KG1 (cell line): Measurements from ENCODE around the gene BMP10.

Source experiments
- DNase-seq: peaks from one replicate; lab custom pipeline; 2025; lab: John Stamatoyannopoulos, UW

The BMP10 gene

DNA sequence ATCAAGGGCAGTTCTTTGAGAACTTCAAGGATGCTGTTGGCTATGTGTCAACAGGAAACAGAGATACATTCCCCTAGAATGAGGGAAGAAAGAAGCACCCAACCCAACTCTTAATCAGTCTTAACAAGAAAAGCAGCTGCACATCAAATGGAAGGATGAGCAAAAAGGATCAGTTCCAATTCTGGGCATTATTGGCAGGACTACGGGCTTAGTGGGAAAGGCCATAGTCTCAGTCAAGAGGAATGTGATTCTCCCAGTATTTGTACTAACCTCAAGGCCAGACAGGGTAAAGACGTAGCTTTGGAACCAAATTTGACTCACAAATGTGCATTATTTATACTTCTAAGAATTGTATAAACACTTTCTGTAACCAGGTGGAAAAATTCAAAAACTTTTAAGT, 18.2 kb downstream of the BMP10 start:
- no peak for DNase-seq

DNA sequence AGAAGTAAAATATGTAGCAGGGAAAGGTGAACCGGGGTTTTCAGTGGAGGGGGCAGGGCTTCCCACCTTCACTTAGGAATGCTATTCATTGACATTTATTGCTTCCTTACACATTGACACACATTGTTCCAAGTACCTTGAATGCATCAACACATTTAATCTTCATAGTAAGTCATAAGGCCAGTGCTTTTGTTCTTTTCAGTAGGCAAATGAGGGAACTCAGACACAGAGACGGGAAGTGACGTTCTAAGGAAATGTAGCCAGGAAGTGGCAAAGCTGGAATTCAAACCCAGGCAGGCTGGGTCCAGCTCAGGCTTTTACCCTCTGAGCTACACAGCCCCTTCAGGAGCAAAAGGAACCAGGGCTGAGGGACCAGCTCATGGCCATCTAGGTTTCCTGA, 20.7 kb downstream of the BMP10 start:
- no peak for DNase-seq

DNA sequence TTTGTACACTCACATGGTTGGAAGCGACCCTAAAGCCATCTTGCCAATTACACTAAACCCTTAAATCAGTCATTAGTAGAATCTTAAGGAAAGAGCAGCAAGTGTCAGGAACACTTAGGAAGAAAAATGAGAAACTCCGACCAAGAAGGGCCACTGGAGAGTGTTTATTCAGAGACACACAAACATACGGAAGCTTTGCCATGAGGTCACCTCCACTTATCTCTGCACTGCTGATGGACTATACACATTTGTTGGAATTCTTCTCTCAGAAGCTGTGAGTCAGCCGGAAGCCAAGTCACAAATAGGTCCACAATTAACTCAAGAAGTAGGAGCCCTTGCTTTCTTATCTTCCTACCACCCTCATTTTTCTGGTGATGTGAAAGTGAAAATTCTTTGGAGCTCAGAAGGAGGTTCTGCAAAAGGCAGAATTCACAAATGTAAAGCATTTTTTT, 21.6 kb downstream of the BMP10 start:
- no peak for DNase-seq

DNA sequence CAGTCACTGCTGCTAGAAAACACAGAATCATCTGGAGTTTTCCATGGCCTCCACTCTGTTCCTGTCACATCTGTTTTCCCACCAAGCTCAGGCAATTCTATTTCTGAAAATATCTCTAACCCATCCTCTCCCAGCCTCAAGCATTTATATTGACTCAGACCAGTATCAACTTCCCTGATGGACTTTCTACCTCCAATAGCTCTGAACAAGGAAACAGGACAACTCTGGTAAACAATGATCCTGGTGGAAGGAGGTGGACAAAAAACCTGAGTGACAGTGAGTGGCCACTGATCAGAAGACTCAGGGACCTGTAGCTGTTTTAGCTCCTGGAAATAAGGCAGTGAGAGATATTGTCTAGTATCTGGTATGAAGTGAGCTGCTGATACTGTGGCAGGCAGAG, 23.4 kb downstream of the BMP10 start:
- DNase-seq: no peak

DNA sequence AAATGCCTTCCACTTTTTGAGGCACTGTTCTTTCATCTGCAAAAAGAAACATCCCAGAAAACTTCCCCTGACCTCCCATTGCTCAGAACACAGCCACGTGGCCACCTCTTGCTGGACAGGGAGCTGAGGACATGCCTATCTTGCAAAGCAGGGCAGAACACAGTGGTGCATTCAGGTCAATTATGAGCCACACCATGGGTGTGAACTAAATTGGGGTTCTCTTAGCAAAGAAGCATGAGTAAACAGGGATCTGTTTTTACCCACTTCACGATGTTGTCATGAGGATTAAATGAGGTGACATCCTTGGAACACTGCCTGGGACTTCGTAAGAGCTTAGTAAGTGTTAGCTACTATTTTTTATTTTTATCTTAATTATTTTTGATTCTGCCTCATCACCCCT, 25.1 kb downstream of the BMP10 start:
- DNase-seq: no peak

DNA sequence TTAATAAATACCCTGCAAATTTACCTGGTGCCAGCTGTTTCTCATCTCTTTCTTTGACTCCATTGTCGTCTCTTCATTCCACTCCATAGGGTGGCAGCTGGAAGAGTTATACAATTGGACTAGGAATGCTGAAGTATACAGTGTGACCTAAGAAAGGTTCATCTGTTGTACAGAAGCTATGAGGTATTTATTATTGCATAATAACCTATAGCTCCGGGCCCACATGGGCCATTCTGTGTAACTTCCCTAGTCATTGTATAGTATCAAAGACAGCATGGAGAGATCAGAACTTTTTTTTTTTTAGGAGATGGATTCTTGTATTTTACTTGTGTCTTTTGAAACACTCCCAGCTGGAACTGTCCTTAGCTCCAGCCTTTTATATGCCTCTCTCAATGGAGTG, 26.2 kb downstream of the BMP10 start:
- DNase-seq: no peak

DNA sequence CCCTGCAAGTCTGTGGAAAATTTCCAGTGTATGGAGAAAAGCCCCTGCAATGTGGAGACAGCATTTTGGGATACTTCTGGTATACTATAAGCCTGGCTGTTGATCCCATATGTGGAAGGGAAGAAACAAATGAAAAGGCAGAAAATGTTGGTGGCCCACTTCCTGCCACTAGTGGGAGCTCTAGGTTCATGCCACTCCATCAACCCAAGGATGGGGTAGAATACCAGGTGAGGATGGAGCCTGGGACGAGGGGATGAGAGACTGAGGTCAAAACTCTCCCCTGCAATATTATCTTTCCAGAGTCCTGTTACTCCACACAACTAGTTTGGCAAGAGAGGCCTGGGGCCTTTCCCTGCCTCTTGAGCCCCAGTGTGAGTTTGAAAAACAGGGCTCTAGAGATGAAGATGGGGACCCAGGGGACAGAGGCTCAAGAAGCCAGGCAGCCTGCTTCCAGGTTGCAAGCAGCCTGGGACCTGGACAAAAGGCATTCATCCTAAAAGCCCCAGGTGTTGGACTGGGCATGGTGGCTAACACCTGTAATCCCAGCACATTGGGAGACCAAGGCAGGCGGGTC, 31.9 kb downstream of the BMP10 start:
- DNase-seq: no peak

DNA sequence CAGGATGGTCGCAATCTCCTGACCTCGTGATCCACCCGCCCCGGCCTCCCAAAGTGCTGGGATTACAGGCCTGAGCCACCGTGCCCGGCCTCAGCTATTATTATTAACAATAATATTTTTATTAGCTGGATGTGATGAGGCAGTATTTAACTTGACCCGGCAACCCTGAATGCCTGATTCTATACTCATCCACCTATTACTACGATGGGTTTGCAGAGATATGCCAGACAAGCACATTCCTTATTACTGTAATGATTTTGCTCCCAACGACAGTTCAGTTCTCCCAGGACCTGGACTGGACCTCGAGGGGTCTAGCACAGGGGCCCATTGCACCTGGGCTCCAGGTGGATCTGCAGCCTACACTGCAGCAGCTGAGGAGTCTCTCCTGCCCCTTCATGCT, 32.6 kb downstream of the BMP10 start:
- no peak for DNase-seq

DNA sequence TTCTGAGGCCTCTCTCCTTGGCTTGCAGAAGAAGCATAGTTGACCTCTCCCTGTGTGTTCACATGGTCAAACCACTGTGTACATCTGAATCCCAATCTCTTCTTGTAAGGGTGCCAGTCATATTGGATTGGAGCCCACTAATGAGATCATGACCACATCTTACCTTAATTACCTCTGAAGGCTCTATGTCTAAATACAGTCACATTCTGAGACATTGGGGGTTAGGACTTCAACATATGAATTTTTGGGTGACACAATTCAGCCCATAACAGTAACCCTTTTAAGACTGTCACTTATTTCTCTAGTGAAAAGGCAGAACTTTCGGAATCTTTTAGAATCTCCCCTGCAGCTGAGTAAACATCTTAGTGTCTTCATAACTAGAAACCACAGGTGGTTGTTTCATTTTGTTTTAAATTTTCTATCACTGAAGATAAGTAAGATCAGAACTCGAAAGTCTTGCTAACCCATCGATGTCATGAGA, 33.3 kb downstream of the BMP10 start:
- no peak for DNase-seq

DNA sequence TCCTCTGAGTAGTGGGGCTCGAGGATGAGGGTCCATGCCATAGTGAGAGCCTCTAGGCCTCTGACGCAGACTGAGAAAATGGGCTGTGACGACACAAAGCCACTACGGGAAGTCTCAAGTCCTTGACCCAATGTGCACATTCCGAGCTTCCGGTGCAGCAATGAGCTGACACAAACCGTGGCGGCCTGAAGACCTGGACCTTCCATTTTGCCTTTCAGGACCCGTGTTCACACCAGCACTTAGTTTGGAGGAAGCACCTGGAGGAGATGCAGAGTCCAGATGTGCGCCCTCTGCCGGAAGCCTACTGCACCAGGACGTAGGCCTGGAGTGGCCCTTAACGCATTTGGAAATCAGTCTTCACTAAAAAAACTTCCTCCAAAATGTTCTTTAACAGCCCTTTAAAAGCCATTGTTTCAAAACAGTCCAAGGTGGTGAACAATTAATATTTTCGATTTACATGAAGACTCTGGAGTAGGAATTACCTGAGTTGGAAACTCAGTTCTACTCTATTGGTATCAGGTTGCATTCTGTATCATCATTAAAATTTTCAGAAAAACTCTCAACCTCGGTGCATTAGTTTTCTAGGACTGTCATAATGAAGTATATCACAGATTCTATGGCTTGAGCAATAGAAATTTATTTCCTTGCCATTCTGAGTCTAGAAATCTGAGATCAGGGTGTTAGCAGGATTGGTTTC, 33.9 kb downstream of the BMP10 start:
- DNase-seq: peak; percentile 49

DNA sequence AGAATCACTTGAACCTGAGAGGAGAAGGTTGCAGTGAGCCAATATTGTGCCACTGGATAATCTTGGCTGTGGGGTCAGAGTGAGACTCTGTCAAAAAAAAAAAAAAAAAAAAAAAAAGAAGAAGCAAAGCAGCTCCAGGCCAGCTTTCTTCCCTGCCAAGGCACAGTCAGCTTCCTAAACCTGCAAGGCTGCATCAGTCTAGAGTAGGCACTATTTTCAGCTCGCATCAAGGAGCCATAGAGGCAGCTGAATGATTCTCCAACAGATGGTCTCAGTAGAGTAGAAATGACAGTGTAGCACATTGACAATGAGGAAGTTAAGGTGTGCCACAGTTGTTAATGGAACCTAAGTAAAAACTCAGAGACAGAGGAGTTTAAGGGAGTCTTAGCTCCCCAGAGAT, 35.6 kb downstream of the BMP10 start:
- no peak for DNase-seq

DNA sequence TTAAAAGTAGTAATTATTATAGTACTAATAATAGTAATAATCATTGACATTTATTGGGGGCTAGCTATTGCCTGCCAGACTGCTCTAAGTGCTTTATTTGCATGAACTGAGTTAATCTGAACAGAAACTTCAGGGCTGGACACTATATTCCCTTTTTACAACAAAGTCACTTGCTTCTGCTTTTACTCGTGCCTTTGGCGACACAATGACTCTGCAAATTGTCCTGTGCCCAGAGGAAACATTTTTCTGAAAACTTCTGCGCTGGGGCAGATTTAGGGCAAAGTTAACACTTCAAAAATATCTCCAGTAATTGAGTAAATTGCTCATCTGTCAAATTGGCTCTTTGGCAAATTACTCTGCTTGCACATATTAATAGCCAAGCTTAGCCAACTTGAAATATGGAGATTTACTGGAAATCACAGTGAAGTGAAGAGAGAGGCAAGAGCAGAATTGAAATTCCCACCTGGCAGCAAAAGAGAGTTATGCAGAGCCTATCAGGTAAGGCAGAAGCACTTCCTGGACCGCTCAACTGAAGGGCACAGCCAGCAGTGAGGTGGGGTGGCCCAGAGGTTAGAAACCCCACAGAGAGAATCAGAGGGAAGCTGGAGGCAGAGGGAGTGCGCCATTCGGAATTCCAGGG, 36.3 kb downstream of the BMP10 start:
- DNase-seq: no peak

DNA sequence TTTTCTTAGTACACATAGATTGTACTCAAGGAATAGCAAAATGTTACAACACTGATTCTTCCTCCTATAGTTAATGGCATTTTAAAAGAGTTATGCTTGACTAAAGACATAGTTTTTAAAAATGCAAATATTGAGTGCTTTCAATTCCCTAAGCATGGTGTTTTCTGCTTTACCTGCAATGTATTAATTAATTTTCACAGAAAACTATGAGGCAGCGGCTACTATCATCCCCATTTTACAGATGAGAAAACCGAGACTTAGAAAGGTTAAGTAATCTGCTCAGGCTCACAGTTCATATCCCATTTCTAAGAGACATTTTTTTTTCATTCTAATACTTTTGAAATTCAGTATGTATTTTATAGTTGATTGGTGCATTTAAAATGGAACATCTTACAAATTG, 38.0 kb downstream of the BMP10 start:
- DNase-seq: no peak

DNA sequence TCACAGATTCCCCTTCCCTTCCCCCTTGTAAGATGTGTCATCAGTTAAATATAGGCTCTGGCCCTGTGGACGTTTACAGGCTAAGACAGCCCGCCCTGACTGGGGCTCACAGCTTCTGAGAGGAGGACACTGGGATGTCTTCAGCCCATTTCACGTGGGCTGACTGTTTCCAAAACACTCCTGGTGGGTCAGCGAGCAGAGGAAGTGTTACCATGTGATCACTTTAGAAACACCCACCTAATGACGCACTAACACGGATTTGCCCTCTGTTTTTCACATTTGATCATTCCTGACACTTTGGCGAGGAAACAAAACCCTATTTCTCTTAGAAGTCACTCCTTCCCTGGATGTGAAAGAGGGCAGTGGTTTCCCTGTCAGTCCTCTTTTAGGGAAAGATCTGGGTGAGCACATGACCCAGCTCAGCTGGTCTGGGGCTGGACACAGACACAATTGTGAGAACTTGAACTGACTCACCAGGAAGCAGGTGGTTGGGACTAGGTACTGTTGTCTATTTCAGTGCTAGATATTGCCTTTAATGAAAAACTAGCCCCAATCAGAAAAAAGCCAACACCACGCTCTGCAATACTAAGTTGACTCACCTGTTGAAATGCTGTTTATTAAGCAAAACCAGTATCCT, 38.8 kb downstream of the BMP10 start:
- DNase-seq: no peak

DNA sequence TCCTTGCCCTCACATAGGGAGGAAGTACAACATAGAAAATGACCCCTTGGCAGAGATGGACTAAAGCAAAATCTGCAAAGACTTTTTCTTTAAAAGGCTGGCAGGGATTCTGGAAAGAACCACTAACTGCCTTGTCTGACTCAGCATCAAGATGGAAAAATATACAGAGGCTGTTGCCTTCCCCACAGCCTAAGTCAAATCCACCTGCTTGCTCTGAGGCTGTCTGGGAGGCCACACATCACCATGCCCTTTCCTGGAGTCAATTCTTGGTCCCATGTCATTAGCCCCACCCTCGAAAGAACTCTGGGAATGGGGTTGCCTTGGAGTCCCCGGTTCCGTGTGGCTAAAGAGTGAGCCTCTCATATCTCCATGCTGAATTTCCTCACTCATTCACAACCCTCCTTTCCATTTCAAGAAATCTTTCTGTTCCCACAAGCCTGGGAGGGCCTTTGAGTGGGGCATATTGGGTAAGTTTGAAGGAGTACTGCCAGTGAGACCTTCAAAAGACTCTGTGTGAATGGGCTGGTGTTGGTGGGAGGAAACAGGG, 39.4 kb downstream of the BMP10 start:
- DNase-seq: no peak

DNA sequence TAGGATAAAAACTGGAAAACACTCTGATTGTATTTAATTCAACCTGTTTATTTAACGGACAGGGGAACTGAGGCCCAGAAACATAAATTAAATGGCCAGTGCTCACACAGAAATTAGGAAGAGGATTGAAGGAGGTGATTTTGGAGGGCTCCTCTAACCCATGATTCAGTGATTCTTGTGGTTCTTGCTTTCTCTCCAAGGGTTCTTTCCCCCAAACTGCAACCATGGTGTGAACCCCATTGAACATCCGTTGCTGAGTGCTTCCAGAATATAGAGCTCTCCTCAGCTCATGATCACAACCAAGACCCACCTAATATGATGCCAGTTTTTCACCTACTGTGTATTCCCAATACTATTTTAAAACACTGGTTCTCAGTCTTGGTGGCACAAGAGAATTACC, 41.4 kb downstream of the BMP10 start:
- DNase-seq: no peak

DNA sequence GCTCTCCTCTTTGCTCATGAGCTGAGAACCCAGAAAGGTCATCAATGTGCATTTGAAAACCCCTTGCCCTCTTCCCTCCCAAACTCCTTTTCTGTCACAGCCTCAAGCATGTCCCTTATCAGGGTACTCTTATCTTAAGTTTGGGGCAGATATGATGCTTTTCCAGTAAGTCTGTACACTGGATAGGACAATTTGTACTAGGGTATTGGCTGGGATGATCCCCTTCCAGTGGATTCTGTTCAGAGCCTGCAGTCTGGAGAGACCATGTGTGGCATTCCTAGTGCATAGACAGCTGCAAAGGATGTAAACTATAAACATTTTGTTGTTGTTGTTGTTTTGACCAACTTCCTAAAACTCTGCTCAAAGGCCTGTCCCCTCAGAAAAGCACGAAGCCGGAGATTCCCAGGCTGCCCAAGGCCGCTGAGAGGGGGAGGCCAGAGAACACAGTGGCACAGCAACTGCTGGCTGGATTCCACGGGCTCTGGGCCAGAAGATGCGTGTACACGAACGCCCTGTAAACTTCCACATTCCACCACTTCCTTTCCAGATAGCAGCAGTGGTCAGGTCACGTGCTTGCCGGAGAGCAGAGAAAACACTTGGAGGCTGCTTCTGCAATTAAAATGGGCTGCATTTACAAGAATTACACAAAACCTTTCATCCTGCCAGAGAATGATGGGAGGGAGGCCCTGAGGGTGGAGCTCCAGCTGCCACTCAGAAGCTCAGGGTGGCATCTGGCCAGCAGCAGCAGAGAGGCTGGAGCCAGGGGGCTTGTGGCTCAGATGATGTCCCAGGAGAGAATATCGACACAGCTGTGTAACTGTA, 42.1 kb downstream of the BMP10 start:
- peak; percentile 82 for DNase-seq

DNA sequence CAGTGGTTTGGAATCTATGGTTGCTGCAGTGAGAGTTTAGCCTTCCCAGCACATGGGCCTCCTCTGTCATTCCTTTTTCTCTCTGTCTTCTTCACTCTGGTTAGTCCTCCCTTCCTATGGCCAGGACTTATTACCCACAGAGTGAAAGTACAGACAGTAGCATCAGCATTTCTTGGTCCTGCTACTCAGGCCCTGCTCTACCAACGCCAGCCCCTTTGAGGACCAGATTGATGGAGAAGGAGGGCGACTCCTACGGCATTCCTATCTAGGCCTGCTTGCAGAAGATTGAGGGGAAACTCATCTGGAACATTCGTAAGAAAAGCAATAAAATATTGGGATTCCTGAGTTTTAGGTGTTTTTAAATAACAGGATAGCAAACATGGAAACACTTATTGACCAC, 43.5 kb downstream of the BMP10 start:
- DNase-seq: no peak

DNA sequence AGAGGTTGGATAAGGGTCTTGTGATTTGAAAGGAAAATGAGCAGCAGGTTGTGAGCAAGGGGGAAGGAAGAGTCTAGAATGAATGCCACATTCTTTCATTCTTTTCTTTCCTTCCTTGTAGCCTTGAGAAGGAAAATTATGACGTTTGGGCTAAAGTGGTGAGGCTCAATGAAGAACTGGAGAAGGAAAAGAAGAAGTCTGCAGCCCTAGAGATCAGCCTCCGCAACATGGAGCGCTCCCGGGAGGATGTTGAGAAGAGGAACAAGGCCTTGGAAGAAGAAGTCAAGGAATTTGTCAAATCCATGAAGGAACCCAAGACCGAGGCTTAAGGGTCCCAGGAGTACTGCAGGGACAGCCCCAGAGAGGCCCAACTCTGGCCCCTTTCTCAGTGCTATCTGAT, 45.3 kb downstream of the BMP10 start:
- DNase-seq: no peak

DNA sequence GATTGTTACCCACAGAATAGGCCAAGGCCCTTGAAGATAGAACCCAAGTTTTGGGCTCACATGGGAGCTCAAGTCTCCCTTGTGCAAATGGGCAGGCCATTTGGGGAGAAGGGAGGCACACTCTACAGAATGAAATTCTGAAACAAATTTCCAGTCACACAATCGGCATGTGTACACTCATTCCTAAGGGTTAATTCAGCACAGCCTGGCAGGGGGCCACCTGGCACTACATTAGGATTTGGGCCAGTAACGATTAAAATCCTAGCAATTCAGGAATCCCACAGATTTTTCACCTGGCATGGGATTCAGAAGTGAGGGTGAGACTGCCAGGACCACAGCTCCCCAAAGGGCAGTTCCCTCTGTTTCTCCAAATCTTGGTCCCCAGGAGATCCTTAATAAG, 46.4 kb downstream of the BMP10 start:
- DNase-seq: no peak

DNA sequence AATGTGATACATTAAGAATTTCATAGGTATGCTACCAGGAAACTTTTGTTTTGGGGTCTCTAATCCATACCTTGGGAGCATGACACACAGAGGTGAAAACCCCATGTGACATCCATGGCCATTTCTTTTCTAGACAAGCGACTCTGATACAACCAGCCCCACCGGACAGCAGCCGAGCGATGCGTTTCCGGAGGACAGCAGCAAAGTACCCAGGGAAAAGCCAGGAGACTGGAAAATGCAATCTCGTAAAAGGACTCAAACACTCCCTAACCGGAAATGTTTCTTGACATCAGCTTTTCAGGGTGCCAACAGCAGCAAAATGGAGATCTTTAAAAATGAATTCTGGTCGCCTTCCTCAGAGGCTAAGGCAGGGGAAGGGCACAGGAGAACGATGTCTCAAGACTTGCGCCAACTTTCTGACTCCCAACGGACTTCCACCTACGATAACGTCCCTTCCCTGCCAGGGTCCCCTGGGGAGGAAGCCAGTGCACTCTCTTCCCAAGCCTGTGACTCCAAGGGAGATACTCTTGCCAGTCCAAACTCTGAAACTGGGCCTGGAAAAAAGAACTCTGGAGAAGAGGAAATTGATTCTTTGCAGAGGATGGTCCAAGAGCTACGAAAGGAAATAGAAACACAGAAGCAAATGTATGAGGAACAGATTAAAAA, 48.9 kb downstream of the BMP10 start:
- no peak for DNase-seq
